Measurements from ENCODE around the gene CCDC185.

DNA sequence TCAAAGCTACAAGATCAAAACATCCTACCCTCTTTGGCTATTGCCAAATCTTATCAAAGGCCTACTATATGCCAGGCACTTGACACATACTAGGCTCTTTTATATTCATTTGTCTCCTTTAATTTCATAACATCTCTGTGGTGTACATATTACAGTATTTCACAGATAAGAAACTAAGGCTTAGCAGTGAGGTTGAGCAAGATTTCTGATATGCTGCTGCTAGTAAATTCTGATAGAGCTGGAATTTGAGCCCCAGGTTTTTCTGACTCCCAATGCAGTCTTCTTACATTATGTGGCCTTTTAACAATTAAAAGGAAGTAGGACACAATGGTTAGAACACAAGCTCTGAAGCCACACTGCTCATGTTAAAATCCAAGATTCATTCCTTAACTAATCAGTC lies 16.8 kb downstream of the CCDC185 start:
- TF ChIP-seq EZH2phosphoT487 (IDR thresholded peaks at IDR 0.05; ENCODE audit: insufficient read depth, low read depth) (no peak), EZH2 (IDR thresholded peaks at IDR 0.05; ENCODE audit: insufficient read depth, poor library complexity, severe bottlenecking) (no peak)
